ENCODE data around the gene ATG16L1. TPM values are rescaled to one million over a fixed set of nuclear protein-coding genes. Genes with fewer than 3 reads are reported as not detected.

Gene ATG16L1
- total RNA-seq, 1 experiment from 2014 or later, result 43.2 TPM

DNA sequence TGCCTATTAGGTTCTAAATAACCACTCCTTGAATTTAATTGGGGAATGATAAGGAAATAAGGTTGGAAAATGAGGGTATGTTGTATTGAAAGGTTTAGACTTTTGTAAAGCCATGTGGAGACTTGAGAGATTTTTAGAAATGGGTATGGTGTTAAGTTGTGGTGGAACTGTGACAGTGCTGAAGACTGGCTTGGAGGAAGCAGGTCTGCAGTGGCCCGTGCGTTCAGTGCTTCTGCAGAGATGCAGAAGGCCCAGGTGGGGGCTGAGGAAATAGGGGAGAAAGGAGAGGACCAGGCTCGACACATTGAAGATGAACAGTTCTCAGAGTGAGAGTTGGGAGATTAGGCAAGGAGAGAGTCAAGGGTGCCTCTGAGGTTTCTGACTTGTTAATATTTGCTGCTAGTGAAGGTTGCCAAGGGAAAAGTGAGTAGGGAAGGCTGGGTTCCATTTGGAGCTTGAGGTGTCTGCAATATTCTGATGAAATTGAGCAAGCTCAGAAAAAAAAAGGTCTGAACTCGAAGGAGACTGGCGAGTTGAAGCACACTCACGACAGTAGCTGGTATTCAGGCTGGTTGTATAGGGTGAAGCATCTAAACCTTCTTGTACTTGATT is 30.6 kb downstream of the ATG16L1 start:
- H3K27me3 ChIP-seq (replicated peaks; ENCODE audit: insufficient read depth, low read depth, low read length, poor library complexity), result no peaks in the 10 kb centered on the region
- peaks cover 81% of the 10 kb centered on the region for H3K36me3 ChIP-seq (ENCODE audit: insufficient read depth, low read length, poor library complexity, severe bottlenecking)
- intact Hi-C loops (cut with micrococcal nuclease; ENCODE audit: unreplicated experiment), result no loop called here
- BruUV-seq (replicated peaks), result no TSS peak
- H3K9me3 ChIP-seq (ENCODE audit: low read depth, low read length, poor library complexity, severe bottlenecking), result no peaks in the 10 kb centered on the region
- no peak for TF ChIP-seq EZH2 (IDR thresholded peaks at IDR 0.05; ENCODE audit: borderline replicate concordance, low read depth, low read length, poor library complexity, severe bottlenecking)
- TF ChIP-seq CTCF (conservative IDR thresholded peaks at IDR 0.05; ENCODE audit: low read depth, low read length), result no peak
- H3K27ac ChIP-seq (ENCODE audit: low read depth, low read length, poor library complexity, severe bottlenecking), result no peak overlapping the region
- no peak for DNase-seq (ENCODE audit: low spot score)
- POLR2A ChIA-PET (ENCODE audit: low non-redundant PET), result no interaction called here
- no peaks in the 10 kb centered on the region for H3K4me1 ChIP-seq (ENCODE audit: insufficient read depth, low read length, poor library complexity, severe bottlenecking)
- CTCF ChIA-PET, result no interaction called here
- no peak overlapping the region for H3K4me3 ChIP-seq (ENCODE audit: low read depth, low read length, poor library complexity, severe bottlenecking)

DNA sequence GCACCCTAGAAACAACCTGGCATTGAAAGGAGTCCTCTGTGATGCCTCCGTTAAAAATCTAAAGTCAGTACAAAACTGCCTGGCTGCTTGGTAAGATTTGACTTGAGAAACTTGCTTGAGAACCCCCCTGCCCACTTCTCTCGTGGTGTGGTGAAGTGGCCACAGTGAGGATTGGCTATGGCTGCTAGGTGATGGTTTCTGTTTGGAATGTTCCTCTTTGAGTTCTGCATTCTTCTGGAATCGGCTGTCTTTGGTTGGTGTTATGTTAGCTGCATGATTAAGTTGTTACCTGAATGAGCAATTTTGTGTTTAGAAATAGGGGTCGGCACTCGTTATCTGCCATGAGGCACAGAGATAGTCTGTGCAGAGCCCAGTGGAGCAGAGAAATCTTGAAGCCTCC is 34.4 kb downstream of the ATG16L1 start:
- Histone ChIP-seq H3K36me3 (ENCODE audit: insufficient read depth, low read length, poor library complexity, severe bottlenecking) (peaks cover 76% of the 10 kb centered on the region), H3K27ac (ENCODE audit: low read depth, low read length, poor library complexity, severe bottlenecking) (no peak overlapping the region)
- intact Hi-C loops (cut with micrococcal nuclease; ENCODE audit: unreplicated experiment), result no loop called here

DNA sequence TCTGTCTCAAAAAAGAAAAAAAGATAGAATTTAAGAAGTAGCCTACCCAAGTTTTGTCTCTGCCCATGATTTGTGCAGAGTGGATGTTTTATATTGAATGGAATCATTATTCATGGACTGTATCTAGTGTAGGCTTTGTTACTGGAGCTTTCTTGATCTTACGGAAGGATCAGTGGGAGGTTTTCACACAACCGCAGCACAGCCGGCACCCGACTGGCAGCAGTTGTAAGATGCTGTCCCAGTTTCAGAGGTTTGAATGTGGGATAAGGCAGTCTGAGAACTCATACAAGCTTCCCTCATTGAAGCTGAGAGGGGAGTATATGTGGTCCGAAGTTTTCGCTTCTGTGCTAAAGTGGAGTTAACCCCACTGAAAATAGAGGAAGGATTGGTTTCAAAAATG is 36.4 kb downstream of the ATG16L1 start:
- TF ChIP-seq EZH2 (IDR thresholded peaks at IDR 0.05; ENCODE audit: borderline replicate concordance, low read depth, low read length, poor library complexity, severe bottlenecking) (no peak), CTCF (conservative IDR thresholded peaks at IDR 0.05; ENCODE audit: low read depth, low read length) (no peak)
- no peaks in the 10 kb centered on the region for H3K9me3 ChIP-seq (ENCODE audit: low read depth, low read length, poor library complexity, severe bottlenecking)
- DNase-seq (ENCODE audit: low spot score), result no peak
- no peaks in the 10 kb centered on the region for H3K4me1 ChIP-seq (ENCODE audit: insufficient read depth, low read length, poor library complexity, severe bottlenecking)
- no TSS peak for BruUV-seq (replicated peaks)
- H3K4me3 ChIP-seq (ENCODE audit: low read depth, low read length, poor library complexity, severe bottlenecking), result no peak overlapping the region
- no peaks in the 10 kb centered on the region for H3K27me3 ChIP-seq (replicated peaks; ENCODE audit: insufficient read depth, low read depth, low read length, poor library complexity)
- ChIA-PET POLR2A (ENCODE audit: low non-redundant PET) (no interaction called here), CTCF (no interaction called here)
- intact Hi-C loops (cut with micrococcal nuclease; ENCODE audit: unreplicated experiment), result no loop called here
- peaks cover 81% of the 10 kb centered on the region for H3K36me3 ChIP-seq (ENCODE audit: insufficient read depth, low read length, poor library complexity, severe bottlenecking)
- no peak overlapping the region for H3K27ac ChIP-seq (ENCODE audit: low read depth, low read length, poor library complexity, severe bottlenecking)

More for the DNA sequence above, 34.4 kb downstream of the ATG16L1 start:
- no peaks in the 10 kb centered on the region for H3K27me3 ChIP-seq (replicated peaks; ENCODE audit: insufficient read depth, low read depth, low read length, poor library complexity)
- H3K9me3 ChIP-seq (ENCODE audit: low read depth, low read length, poor library complexity, severe bottlenecking), result no peaks in the 10 kb centered on the region
- H3K4me1 ChIP-seq (ENCODE audit: insufficient read depth, low read length, poor library complexity, severe bottlenecking), result no peaks in the 10 kb centered on the region
- TF ChIP-seq CTCF (conservative IDR thresholded peaks at IDR 0.05; ENCODE audit: low read depth, low read length) (no peak), EZH2 (IDR thresholded peaks at IDR 0.05; ENCODE audit: borderline replicate concordance, low read depth, low read length, poor library complexity, severe bottlenecking) (no peak)
- ChIA-PET CTCF (no interaction called here), POLR2A (ENCODE audit: low non-redundant PET) (interaction anchor here (0.7 kb wide), 1 partner anchor 9 kb away, joined by 8 read pairs; no protein-coding TSS in a partner anchor)
- DNase-seq (ENCODE audit: low spot score), result no peak
- BruUV-seq (replicated peaks), result no TSS peak
- no peak overlapping the region for H3K4me3 ChIP-seq (ENCODE audit: low read depth, low read length, poor library complexity, severe bottlenecking)
